Vagina (tissue), 2 donors: Measurements from ENCODE around the gene NCAM2.

ENCODE experiments used
- CTCF ChIP-seq, 3 experiments: fragments of 450-650 bp in 2 of 3; fragments of 200-600 bp in 1 of 3; sonication (generic) in 1 of 3; IDR thresholded peaks; one replicate each; pipeline ENCODE4 v1.5.1; 2017 to 2019; ENCODE audit warnings: antibody characterized with exemption in 3 of 3, mild to moderate bottlenecking in 2 of 3, moderate library complexity in 2 of 3
- POLR2A ChIP-seq, 2 donors: fragments of 450-650 bp; IDR thresholded peaks; one replicate each; pipeline ENCODE4 v1.6.1; 2017; ENCODE audit warnings: antibody characterized with exemption in 2 of 2, mild to moderate bottlenecking in 2 of 2, moderate library complexity in 2 of 2
- POLR2AphosphoS5 ChIP-seq, 2 donors: sonication (generic); formaldehyde crosslinking; IDR thresholded peaks; one replicate each; pipeline ENCODE4 v1.9.0; 2017; ENCODE audit warnings: antibody characterized with exemption in 2 of 2, mild to moderate bottlenecking in 2 of 2, low read depth in 1 of 2; ENCODE audit not compliant: insufficient read depth in 1 of 2

GRCh38 chr21:21188513-21189195, 190.4 kb downstream of the NCAM2 start:
- no peak for TF ChIP-seq POLR2A (IDR thresholded peaks at IDR 0.05)
- no peak for TF ChIP-seq CTCF (IDR thresholded peaks at IDR 0.05)
- no peak for TF ChIP-seq POLR2AphosphoS5 (IDR thresholded peaks at IDR 0.05; ENCODE audit: insufficient read depth in 1 of 2, low read depth in 1 of 2)
